Measurements from ENCODE around the gene AFF1. TPM values are rescaled to one million over a fixed set of nuclear protein-coding genes. Genes with fewer than 3 reads are reported as not detected.
"Not testable (repeated sequence)": the region's sequence is repeated elsewhere in the genome, so short reads cannot be mapped to it uniquely, and the experiment has no call there.

Gene AFF1
- total RNA-seq, 1 donor from 2014 or later = 13.2 TPM

DNA sequence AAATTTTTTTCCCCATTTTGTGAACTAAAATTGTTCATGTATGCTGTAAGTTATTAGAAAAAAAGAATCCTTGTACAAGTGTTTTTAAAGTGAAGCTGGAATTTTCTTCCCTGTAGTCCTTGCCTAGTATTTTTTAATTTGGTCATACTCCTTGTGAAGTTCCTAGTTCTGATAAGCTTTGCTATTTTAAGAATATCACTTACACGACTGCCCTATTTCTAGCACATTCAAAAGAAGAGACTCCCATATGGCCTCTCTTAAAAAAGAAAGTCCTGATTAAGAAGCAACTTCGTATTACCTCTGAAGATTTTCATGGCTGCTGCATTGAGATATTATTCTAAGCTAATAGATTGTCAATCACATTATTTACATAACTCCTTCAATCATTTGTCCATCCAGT, 198.4 kb downstream of the AFF1 start:
- DNase-seq (ENCODE audit: low read depth in 2 of 2) = no peak

DNA sequence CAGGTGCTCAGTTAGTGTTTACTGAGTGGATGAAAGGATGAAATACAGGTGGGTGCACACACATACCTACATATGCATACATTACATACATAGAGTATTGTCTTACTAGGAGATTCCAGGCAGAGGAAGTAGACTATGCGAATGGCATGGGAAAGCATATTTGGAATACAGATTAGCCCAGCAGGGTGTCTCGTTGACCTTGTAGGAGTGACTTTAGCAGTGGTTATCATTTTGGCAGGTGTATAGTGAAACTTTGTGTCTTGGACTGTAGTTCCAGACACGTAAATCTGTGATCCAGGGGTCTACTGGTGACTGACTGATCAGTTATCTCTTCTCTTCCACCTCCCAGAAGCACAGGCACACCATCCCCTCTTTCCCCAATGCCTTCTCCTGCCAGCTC, 199.3 kb downstream of the AFF1 start:
- DNase-seq (ENCODE audit: low read depth in 2 of 2) = no peak

GRCh38 chr4:87141428-87141827, 206.6 kb downstream of the AFF1 start:
- DNase-seq (ENCODE audit: low read depth in 2 of 2) = no peak

DNA sequence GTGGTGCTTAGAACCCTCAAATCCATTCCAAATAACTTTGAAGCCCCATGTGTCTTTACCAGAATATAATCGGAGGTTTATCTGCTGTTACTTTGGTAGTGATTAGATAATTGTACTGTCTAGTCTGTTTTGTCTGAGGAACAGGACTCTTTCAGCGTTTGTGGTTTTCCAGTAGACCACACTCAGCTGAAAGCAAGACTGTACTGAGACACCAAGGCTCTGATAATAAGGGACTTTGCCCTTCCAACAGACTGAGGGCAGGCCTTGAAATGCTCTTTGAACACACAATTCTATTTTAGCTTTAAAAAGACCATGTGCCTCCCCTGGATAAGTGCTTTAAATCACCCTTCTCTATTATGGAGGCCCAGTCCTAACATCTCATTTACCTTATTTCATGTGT, 209.5 kb downstream of the AFF1 start:
- no peak for DNase-seq (ENCODE audit: low read depth in 2 of 2)

DNA sequence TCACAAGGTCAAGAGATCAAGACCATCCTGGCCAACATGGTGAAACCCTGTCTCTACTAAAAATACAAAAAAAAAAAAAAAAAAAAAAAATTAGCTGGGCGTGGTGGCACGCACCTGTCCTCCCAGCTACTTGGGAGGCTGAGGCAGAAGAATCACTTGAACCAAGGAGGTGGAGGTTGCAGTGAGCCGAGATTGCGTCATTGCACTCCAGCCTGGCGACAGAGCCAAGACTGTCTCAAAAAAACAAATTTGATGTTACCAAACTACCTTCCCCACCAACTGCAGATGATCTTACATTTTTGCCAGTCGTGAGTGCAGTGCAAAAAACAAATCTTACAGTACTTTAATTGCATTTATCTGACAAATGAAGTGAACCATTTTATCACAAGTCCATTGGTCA, 211.1 kb downstream of the AFF1 start:
- not testable (repeated sequence) for DNase-seq (ENCODE audit: low read depth in 2 of 2)

GRCh38 chr4:87147116-87147515, 212.3 kb downstream of the AFF1 start:
- no peak for DNase-seq (ENCODE audit: low read depth in 2 of 2)

DNA sequence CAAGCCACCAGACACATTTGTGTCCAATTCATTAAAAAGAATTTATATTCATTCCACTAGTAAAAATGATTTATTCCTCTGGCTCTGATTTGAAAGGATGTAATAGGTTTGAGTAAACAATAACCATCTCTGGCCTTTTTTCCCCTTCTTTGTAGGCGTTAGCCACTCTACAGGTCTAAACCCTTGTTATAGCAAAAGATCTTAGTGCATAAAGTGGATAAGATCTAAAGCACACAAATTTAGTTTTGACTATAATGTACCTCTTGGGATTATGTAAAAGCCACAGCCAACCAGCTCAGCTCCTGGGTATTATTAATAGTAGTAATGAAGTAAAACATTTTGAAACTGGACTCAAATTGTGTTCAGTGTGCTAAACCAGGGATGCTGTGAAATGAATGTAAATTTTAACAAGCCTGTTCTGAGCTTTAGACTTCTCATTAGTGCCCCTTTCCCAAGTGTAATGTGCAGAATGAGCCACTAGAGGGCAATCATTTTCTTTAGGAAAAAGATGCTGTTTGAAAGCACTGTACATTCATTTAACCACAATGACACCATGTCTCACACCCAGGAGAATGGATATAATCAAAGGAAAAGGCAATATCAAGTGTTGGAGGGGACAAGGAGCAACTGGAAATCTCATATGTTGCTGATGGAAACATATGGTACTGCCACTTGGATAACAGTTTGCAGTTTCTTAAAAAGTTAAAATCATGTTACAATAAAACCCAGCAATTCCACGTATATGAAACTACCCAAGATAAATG, 215.9 kb downstream of the AFF1 start:
- peak; percentile 55 to 77 for DNase-seq (ENCODE audit: low read depth in 2 of 2)

GRCh38 chr4:87151730-87152129, 216.9 kb downstream of the AFF1 start:
- peak in 1 of 2 donors; percentile 11 for DNase-seq (ENCODE audit: low read depth in 2 of 2)

GRCh38 chr4:87152310-87153041, 217.7 kb downstream of the AFF1 start:
- peak in 1 of 2 donors; percentile 7 for DNase-seq (ENCODE audit: low read depth in 2 of 2)

DNA sequence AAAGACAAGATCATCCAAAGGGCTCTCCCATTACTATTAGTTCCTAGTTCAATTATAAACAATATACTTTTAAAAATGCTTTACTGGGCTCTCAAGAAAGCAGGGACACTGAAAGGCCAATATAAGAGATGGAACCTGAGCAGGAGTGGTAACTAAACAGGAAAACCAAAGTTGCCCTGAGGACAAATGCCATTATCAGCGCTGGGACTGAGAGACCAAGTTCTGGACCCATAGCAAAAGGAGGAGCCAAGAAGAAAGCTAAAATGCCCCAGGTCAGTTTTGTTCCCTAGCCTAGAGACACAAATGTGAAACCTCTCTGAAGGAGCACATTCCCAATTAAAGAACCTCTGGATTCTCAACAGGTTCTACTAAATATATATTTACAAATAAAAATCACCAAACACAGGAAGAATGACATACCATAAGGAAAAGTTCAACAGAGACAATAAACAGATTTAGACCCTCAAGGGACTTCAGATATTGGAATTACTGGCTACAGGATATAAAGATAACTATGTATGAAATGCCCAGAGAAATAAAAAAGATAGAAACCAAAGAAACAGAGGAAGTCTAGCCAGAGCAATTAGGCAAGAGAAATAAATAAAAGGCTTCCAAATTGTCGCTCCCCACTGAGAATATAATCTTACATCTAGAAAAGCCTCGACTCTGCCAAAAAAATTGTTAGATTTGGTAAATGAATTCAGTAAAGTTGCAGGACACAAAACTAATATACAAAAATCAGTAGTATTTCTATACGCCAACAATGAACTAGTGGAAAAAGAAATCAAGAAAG, 218.5 kb downstream of the AFF1 start:
- DNase-seq (ENCODE audit: low read depth in 2 of 2) = no peak

DNA sequence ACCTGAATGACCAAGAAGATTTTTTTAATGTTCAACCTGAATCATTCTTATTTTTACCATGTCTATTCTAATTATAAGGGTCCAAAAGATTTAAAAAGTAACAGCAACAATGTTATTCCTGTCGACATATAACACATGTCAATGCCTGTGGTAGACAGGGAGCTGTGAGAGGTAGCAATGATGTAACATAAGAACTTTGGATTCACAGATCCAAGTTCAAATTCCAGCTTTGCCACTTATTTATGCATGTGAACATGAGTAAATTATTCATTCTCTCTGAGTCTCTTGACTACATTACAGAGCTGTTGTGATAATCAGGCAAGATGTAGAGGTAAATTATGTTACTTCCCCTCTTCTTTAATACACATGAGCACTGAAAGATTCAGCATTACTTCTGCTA, 231.1 kb downstream of the AFF1 start:
- DNase-seq (ENCODE audit: low read depth in 2 of 2) = no peak

- no peak for DNase-seq (ENCODE audit: low read depth in 2 of 2)
Measured at GRCh38 chr4:87166296-87166854, 231.6 kb downstream of the AFF1 start.

DNA sequence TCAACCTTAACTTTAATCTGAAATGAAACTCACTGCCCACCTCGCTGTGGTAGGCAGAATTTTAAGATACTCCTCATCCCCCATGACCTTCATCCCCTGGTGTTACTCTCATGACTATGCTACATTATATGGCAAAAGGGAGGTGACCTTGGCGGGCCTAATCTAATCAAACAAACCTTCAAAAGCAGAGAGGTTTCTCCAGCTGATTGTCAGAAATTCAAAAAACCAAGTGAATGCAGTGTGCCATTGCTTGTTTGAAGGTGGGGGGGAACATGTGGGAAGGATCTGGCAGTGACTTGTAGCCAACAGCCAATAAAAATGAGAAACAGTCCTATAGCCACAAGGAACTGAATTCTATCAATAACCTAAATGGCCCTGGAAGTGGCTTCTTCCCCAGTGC, 237.1 kb downstream of the AFF1 start:
- no peak for DNase-seq (ENCODE audit: low read depth in 2 of 2)

GRCh38 chr4:87174672-87175071, 239.9 kb downstream of the AFF1 start:
- no peak for DNase-seq (ENCODE audit: low read depth in 2 of 2)

DNA sequence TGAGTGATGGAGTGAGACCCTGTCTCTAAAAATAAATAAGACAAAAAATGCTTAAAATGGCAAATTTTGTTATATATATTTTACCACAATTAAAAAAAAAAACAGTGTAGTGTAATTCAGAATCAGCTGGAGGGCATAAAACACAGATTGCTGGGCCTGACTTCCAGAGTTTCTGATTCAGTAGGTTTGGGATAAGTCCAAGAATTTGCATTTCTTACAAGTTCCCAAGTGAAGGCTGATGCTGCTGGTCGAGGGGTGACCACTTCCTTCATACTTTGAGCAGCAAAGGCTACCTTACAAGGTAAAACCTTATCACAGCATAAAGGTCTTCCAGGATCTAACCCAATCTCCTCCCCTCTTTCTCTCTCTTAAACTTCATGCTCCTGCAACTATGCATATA, 244.9 kb downstream of the AFF1 start:
- no peak for DNase-seq (ENCODE audit: low read depth in 2 of 2)

GRCh38 chr4:87180767-87181166, 246.0 kb downstream of the AFF1 start:
- DNase-seq (ENCODE audit: low read depth in 2 of 2) = no peak

DNA sequence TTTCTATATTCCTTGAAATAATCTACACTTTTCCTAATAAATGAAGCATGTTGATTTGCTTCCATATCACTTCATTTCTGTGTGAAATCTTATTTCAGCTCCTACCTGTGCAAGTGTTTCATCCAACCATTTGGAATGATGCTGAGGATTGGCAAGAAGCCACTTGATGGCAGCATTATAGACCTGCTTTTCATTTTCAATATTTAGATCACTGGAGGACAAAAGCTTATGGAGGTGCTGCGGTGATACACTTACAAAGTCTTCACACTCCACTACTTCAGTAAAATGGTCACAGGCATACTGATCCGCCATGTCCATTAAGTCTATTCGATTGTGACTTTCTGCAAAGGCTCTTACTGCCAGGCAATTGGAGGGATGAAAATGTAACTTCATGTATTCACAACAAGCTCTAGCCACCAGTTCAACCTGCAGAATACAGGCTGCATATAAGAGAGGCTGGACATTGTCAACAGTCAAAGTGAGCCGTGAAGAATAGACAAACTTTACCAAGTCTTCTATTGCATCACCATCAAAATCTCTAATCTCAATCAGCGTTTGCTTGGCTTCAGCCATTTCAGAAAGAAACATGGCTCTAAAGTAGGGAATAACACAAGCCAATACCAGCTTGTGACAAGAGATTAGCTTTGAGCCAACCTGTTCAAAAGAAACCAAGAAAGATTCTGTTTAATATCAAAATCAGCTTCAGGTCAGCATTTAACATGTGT, 250.5 kb downstream of the AFF1 start:
- no peak for DNase-seq (ENCODE audit: low read depth in 2 of 2)

GRCh38 chr4:87188048-87188447, 253.2 kb downstream of the AFF1 start:
- DNase-seq (ENCODE audit: low read depth in 2 of 2) = no peak

GRCh38 chr4:87188932-87189331, 254.1 kb downstream of the AFF1 start:
- DNase-seq (ENCODE audit: low read depth in 2 of 2) = peak; percentile 12 to 38

Measured in dermis microvascular lymphatic vessel endothelial cell (primary cell).